8988T (cell line): ENCODE measurements around the gene DGKG.

Experiments used
- DNase-seq: peaks from one replicate; pipeline ENCODE4 v3.0.0; 2011

Gene DGKG

GRCh38 chr3:186268616-186269448, 93.2 kb downstream of the DGKG start:
- no peak for DNase-seq

DNA sequence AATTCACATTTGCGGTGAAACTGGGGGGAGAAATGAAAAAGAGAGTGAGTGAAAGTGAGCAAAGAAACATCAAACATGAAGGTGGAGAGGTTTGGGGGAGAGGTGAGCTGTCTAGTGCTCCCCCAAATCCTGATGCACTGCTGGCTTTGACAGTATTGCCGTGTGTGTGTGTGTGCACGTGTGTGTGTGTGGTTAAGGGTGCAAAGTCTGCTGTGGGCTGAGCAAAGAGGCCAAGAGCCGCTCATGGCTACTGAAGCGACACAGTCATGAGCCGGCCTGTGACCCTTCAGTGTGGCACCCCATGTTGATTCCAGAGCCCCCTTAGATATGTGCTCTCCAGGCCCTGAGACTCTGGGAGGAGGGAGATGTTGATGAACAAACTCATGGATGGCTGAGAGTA, 94.3 kb downstream of the DGKG start:
- DNase-seq: no peak

- DNase-seq: no peak
These were observed 97.2 kb downstream of the DGKG start for GRCh38 chr3:186264608-186265400.

- no peak for DNase-seq
These were observed 100.4 kb downstream of the DGKG start for GRCh38 chr3:186261638-186262037.

DNA sequence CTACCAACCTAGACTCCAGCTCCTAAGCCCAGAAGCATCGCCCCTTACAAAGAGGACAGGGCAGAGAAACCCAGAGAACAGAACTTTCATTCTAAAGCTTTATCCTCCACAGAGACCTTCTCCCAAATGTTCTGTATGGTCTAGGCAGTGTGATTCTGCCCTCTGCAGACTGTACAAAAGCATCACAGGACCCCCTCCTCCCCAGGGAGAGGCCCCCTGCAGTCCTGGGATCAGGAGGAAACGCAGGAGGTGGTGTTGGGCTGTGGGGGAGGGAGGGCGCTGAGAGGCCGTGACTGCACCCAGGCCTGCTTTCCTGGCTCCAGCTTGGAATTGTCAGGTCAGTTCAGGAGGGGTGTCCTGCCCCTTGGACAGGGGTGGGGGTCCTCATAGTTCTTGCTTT, 101.3 kb downstream of the DGKG start:
- DNase-seq: no peak

DNA sequence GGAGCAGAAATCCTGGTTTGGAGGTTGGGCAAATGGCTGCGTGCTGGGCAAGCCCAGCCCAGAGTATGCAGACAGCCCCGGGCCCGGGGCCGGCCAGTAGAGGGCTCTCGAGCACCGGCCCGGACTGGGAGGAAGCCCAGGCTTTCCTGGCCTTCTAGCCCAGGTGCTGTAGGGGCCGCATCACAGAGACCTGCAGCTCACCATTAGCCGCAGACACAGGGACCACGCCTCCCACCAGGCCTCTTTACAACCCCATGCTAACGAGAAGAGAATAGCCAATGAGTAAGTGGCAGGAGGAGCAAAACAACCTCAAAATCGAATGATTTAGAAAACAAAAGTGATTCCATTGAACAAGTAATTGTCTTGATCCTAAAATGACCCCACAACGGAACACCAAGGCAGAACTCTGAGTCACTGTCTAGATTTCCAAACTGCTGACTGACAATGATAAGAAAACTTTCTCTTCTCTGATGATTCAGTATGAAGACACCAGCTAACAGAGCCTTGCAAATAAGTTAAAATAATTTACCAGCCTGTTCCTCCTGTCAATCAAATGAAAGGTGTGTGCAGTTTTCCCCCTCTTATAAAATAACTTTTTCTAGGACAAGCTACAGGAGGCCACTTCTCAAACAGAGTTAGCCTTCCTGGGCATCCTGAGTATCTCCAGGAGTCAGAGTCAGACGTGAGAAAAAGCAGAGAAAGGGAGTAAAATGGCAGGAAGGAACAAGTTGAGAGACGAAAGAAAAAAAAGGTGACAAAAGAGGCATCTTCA, 102.2 kb downstream of the DGKG start:
- peak; percentile 84 for DNase-seq

- no peak for DNase-seq
These were observed 103.1 kb downstream of the DGKG start for GRCh38 chr3:186258968-186259367.

DNA sequence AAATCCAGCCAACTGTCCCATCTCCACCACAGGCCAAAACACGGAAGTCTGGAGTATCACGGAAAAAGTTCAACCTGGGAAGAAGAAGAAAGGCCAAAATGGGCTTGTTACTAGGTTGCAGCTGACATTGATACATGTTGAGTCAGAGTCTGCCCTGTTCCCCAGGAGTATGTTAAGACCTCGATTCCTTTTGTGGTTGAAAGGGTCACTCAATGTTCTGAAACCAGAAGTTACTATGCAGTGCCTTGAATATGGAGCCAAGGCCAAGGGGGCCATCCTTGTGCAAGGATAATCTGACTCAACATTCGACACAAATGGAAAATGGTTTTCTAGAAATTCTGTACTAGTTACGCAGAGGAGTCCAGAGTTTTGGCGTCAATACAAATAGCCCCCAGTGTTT, 104.2 kb downstream of the DGKG start:
- no peak for DNase-seq

DNA sequence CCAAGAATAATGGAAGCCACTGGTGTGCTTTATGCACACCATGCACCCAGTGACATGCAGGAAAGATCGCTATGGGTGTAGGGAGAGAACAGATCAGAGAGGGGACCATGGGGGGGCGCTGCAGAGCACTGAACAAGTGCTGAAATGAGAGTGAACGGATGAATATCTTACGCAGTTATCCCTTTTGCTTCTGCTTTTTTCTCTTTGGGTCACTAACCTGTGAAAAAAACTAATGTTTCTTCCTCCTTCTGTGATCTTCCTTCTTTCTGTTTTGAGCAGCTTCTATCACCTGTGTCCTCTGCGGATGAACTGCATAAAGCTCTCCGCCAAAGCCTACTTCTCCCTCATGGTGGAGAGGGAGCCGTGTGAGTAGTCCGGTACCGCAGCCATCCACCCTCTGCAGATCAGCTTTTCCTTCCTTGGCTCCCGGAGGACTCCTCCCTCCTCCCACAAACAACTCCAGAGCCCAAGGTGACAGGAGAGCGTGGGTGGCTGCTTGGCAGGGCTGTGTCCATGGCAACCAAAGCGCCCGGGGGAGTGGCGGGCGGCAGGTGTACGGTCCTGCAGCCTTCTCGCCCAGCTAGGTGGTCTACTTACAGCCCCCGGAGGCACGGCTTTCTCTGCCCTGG, 106.2 kb downstream of the DGKG start:
- no peak for DNase-seq

DNA sequence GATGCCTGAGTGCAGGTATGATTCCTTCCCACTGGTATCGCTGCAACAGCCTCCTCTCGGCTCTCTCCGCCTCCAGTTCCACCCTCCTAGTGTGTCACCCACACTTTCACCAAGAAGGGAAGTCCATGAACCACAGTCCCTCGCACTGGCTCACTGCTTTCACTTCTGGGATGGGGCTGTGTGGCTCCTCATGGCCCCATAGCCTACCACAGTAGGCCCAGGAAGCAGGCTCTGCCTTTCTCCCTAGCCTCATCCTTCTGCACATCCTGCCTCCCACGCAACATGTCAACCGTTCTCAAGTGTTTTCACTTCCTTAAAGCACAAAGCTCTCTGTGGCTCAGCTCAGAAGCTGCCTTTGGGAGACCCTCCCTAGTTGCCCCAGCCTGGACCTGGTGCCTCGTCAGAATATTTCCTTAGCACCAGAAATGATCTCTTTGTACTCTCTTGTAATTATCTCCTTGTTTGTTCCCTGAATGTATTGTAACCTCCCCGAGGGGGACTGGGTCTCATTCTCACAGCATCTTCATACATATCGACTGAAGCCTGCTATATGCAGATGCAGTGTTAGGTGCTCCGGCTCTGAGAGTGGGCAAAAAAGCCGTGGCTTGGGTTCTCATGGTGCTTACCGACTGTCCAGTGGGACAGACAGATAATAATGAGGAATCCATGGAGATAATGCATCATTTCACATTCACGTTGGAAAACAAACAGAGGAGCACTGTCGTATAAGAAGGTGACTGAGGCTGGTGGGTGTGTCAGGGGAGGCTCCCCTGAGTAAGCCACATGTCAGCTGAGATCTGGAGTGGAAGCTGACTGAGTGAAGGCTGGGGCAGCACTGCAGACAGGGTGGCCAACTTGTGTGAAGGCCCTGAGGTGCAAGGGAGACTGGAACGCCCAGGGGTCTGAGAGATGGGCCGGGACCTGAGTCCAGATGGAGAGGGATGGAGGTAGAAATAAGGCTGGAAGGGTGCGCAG, 107.1 kb downstream of the DGKG start:
- no peak for DNase-seq

DNA sequence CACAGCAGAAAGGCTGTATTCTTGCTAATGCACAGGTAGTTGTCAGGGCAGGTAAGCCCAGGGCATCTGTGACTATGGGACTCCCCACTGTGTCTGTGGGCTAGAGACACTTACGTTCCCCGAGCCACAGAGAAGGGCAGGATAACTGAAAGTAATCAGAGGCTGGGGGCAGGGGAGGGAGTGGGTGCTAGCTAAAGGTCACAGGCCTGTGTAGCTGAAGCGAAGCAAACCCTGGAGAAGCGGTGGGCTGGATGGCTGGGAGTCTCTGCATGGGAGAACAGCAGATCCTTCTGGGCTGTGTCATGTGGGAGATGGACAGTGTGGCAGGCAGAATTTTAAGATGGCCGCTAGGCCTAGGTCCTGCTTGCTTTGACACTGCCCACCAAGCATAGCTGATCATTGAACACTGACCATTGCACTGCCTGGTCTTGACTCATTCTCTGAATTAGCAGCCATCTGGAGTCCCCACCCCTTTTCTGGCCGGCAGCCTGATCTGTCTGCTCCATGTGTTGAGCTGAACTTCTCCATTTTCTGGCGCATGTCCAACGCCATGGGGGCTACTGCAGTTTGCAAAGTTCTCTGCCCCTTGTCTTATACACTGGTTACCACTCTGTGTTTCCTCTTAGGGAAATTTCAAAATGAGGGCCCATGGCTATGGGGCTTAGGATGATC, 110.0 kb downstream of the DGKG start:
- DNase-seq: no peak

DNA sequence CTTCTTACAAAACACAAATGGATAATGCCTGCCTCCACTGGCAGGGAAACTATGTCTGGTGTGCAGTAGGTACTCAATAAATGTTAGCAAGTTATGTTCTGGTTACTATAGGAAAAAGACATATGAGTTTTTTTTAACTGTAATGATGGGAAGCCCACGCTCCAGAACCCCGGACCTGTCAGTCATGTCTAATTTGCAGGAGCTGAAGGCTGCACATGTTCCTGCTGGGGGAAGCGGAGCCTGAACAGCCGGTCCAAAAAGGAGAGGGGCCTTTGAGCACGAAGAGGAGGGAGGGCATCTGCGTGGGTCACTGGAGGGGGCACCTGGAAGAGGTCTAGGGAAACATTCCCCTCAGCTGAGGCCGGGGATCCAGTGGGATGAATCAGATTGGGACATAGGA, 113.2 kb downstream of the DGKG start:
- DNase-seq: no peak

DNA sequence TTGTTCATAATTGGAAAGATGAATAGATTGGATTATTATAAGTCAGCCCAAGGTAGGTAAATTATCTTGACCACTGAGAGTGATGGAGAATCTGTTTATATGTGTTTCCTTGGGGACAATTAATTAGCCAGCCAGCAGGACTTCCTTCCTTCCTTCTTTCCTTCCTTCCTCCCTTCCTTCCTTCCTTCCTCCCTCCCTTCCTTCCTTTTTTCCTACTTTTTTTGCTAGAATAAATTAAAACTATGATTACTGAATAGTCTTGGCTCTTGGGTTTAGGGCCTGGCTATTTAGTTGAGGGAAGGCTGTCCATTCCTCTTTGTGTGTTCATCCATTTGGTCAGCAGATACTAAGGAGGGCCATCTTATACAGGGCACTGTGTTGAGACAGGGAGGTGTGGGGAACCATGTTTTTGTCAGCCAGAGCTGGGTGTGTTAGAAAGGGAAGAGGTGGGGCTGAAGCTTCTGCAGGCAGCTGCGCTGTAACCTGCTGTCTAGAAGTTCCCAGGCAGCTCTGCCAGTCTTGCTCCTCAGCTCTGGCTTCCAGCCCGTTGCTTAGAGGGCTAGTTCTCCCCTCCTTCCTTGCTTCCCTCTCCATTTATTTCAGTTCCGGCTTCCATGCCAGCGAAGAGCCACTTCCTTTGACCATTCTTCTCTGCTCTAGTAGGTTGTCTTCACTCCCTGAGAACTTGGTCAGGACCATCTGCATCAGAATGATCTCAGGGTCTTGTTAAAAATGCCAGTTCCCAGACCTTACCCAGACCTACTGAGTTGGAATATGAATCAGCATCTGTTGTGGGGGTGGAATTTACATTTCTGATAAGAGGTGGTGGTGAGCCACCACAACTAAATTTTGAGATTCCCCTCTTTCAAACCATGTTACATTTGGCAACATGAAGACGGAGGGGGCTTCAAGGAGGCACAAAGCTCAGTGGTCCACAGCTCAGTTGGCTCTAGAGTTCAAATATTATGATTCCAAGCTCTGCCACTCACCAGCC, 113.9 kb downstream of the DGKG start:
- DNase-seq: no peak

GRCh38 chr3:186246941-186247340, 115.1 kb downstream of the DGKG start:
- DNase-seq: no peak

- no peak for DNase-seq
These were observed 118.0 kb downstream of the DGKG start for GRCh38 chr3:186244016-186244415.

- peak; percentile 79 for DNase-seq
These were observed 119.9 kb downstream of the DGKG start for GRCh38 chr3:186241910-186242821.

DNA sequence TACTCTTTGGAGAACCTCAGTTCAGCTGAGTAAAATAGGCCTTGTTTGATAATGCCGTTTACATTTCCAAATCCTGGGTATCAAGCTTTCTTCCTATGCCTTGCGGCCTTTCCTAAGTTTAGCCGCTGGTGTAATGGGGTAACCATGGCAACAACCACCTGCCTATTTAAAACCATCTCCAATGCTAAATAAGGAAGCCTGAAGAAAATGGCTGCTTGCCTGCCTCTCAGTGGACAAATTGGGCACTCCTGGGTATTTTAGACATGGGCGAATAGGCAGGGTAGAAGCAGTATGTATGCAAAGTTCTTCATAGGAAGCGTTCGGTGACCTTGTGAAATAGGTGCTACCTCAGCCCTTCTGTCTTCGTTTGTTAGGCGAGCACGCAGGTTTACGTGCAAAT, 122.7 kb downstream of the DGKG start:
- DNase-seq: no peak

DNA sequence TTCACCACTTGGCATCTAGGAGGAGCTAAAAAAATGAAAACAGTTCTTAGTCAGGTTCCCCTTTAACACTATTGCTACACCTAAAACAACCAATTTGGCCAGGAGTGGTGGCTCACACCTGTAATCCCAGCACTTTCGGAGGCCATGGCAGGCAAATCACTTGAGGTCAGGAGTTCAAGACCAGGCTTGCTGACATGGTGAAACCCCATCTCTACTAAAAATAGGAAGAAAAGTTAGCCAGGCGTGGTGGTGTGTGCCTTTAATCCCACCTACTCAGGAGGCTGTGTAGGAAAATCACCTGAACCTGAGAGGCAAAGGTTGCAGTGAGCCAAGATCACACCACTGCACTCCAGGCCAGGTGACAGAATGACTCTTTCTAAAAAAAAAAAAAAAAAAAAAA, 124.1 kb downstream of the DGKG start:
- no peak for DNase-seq
